OCI-LY7 (cell line): Measurements from ENCODE around the gene RSPH9.

Experiments used
- CTCF ChIP-seq: fragments of 200-600 bp; sonication (generic); conservative IDR thresholded peaks from 2 replicates; pipeline ENCODE4 v1.5.1; 2014; ENCODE audit warnings: mild to moderate bottlenecking, antibody characterized with exemption, low read length, moderate library complexity, mixed read lengths
- EZH2phosphoT487 ChIP-seq: fragments of 200-600 bp; sonication (generic); IDR thresholded peaks from 2 replicates; pipeline ENCODE4 v1.6.1; 2018; ENCODE audit warnings: low read depth, borderline replicate concordance, mild to moderate bottlenecking, mixed run types, antibody characterized with exemption, low read length, moderate library complexity, mixed read lengths

DNA sequence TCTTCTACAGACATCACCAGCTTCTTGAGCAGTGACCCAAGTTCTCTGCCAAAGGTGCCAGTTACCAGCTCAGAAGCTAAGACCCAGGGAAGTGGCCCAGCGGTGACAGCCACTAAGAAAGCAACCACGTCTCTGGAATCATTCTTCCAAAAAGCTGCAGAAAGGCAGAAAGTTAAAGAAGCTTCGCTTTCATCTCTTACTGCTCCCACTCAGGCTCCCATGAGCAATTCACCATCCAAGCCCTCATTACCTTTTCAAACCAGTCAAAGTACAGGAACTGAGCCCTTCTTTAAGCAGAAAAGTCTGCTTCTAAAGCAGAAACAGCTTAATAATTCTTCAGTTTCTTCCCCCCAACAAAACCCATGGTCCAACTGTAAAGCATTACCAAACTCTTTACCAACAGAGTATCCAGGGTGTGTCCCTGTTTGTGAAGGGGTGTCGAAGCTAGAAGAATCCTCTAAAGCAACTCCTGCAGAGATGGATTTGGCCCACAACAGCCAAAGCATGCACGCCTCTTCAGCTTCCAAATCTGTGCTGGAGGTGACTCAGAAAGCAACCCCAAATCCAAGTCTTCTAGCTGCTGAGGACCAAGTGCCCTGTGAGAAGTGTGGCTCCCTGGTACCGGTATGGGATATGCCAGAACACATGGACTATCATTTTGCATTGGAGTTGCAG is 31.0 kb upstream of the RSPH9 start:
- TF ChIP-seq CTCF (no peak), EZH2phosphoT487 (no peak)
